Jurkat, Clone E6-1 (cell line): ENCODE data around the gene MAML1.

Experiments
- DNase-seq: peaks from one replicate; pipeline ENCODE4 v3.0.0-alpha.2; 2011; ENCODE audit warnings: low read depth, low spot score
- H3K4me3 ChIP-seq: 2 replicates; pipeline ENCODE4 v1.5.1; 2011; ENCODE audit warnings: mild to moderate bottlenecking, low read length, control low read depth, moderate library complexity

The MAML1 gene

GRCh38 chr5:179800696-179801201 lies 68.1 kb downstream of the MAML1 start:
- H3K4me3 ChIP-seq: no peak overlapping the region
- DNase-seq: no peak

GRCh38 chr5:179801304-179802206 lies 68.9 kb downstream of the MAML1 start:
- DNase-seq: peak; percentile 49
- no peak overlapping the region for H3K4me3 ChIP-seq

GRCh38 chr5:179802207-179802883 lies 69.7 kb downstream of the MAML1 start:
- H3K4me3 ChIP-seq: no peak overlapping the region
- DNase-seq: no peak

GRCh38 chr5:179802950-179803562 lies 70.4 kb downstream of the MAML1 start:
- no peak for DNase-seq
- no peak overlapping the region for H3K4me3 ChIP-seq

GRCh38 chr5:179803651-179804554 lies 71.3 kb downstream of the MAML1 start:
- no peak overlapping the region for H3K4me3 ChIP-seq
- DNase-seq: peak; percentile 35

- no peak for DNase-seq
- no peak overlapping the region for H3K4me3 ChIP-seq
Observed at GRCh38 chr5:179804555-179804947, 71.9 kb downstream of the MAML1 start.

- H3K4me3 ChIP-seq: peak overlapping the region; percentile 68
- no peak for DNase-seq
Observed at GRCh38 chr5:179805070-179805528, 72.5 kb downstream of the MAML1 start.

GRCh38 chr5:179805529-179806249 lies 73.1 kb downstream of the MAML1 start:
- DNase-seq: no peak
- H3K4me3 ChIP-seq: peak overlapping the region; percentile 68

GRCh38 chr5:179806250-179807048 lies 73.8 kb downstream of the MAML1 start, which contains the start of gene MGAT4B:
MGAT4B (minus strand) TSS chr5:179806866; CDS start chr5:179806583, 283 bp downstream.
- H3K4me3 ChIP-seq: peak within 1 kb of the TSS; percentile 68
- DNase-seq: peak; percentile 35

GRCh38 chr5:179812135-179812825 lies 79.7 kb downstream of the MAML1 start:
- no peak for DNase-seq
- no peak overlapping the region for H3K4me3 ChIP-seq

- no peak overlapping the region for H3K4me3 ChIP-seq
- no peak for DNase-seq
Observed at GRCh38 chr5:179812997-179813607, 80.5 kb downstream of the MAML1 start.

- DNase-seq: no peak
- H3K4me3 ChIP-seq: no peak overlapping the region
Observed at GRCh38 chr5:179814090-179814489, 81.5 kb downstream of the MAML1 start.

GRCh38 chr5:179815491-179816249 lies 83.0 kb downstream of the MAML1 start:
- no peak overlapping the region for H3K4me3 ChIP-seq
- DNase-seq: no peak

- DNase-seq: no peak
- no peak overlapping the region for H3K4me3 ChIP-seq
Observed at GRCh38 chr5:179816401-179816795, 83.8 kb downstream of the MAML1 start.

- no peak overlapping the region for H3K4me3 ChIP-seq
- no peak for DNase-seq
Observed at GRCh38 chr5:179816796-179817469, 84.3 kb downstream of the MAML1 start.
